A673 (cell line): Measurements from ENCODE around the gene VAPA. TPM values are rescaled to one million over a fixed set of nuclear protein-coding genes. Genes with fewer than 3 reads are reported as not detected.

Experiments used
- BruUV-seq: library from RNA; stranded (reverse); fragments of 400-500 nt; replicated peaks from 2 replicates; lab custom pipeline; 2021; lab: Mats Ljungman, UMichigan
- CTCF ChIA-PET: fragments of 300-600 bp; sonication (Branson Sonifier 250); formaldehyde crosslinking; loops from one replicate; lab custom pipeline; 2022; ENCODE audit warnings: antibody characterized with exemption; lab: Charles Lee
- POLR2A ChIA-PET: fragments of 300-600 bp; sonication (Branson Sonifier 250); formaldehyde crosslinking; loops from one replicate; lab custom pipeline; 2022; ENCODE audit warnings: antibody characterized with exemption; ENCODE audit not compliant: low non-redundant PET; lab: Charles Lee
- DNase-seq: peaks from one replicate; pipeline ENCODE4 v3.0.0-alpha.2; 2015; ENCODE audit warnings: low spot score
- H3K27ac ChIP-seq: fragments of 200-600 bp; sonication (generic); 2 replicates; pipeline ENCODE4 v1.5.1; 2016; ENCODE audit warnings: mixed run types, low read depth, mild to moderate bottlenecking, mixed read lengths, antibody characterized with exemption, low read length; ENCODE audit not compliant: poor library complexity, severe bottlenecking
- H3K27me3 ChIP-seq: fragments of 200-600 bp; sonication (generic); replicated peaks from 2 replicates; pipeline ENCODE4 v1.6.1; 2017; ENCODE audit warnings: mixed run types, low read depth, mild to moderate bottlenecking, mixed read lengths, antibody characterized with exemption, low read length; ENCODE audit not compliant: insufficient read depth, poor library complexity
- H3K36me3 ChIP-seq: fragments of 200-600 bp; sonication (generic); 2 replicates; pipeline ENCODE4 v1.6.1; 2016; ENCODE audit warnings: mixed run types, mild to moderate bottlenecking, mixed read lengths, antibody characterized with exemption, low read length; ENCODE audit not compliant: insufficient read depth, poor library complexity, severe bottlenecking
- H3K4me1 ChIP-seq: fragments of 200-600 bp; sonication (generic); 2 replicates; pipeline ENCODE4 v1.6.1; 2017; ENCODE audit warnings: mixed run types, mild to moderate bottlenecking, mixed read lengths, antibody characterized with exemption, low read length; ENCODE audit not compliant: insufficient read depth, poor library complexity, severe bottlenecking
- H3K4me3 ChIP-seq: fragments of 200-600 bp; sonication (generic); 2 replicates; pipeline ENCODE4 v1.5.1; 2016; ENCODE audit warnings: low read depth, mixed run types, mild to moderate bottlenecking, mixed read lengths, low read length; ENCODE audit not compliant: poor library complexity, severe bottlenecking
- H3K9me3 ChIP-seq: fragments of 200-600 bp; sonication (generic); 2 replicates; pipeline ENCODE4 v1.6.1; 2016; ENCODE audit warnings: mixed run types, low read depth, mild to moderate bottlenecking, mixed read lengths, antibody characterized with exemption, low read length; ENCODE audit not compliant: poor library complexity, severe bottlenecking
- CTCF ChIP-seq: fragments of 300-800, 200-600 bp; sonication (generic); conservative IDR thresholded peaks from 2 replicates; pipeline ENCODE4 v1.5.1; 2017; ENCODE audit warnings: low read depth, mild to moderate bottlenecking, antibody characterized with exemption, low read length, moderate library complexity, mixed read lengths
- EZH2 ChIP-seq: fragments of 200-600 bp; sonication (generic); IDR thresholded peaks from 2 replicates; pipeline ENCODE4 v1.6.1; 2017; ENCODE audit warnings: borderline replicate concordance, low read depth, mild to moderate bottlenecking, mixed read lengths, antibody characterized with exemption, low read length; ENCODE audit not compliant: poor library complexity, severe bottlenecking
- intact Hi-C: fragments of 100-400 bp; cut with micrococcal nuclease; formaldehyde crosslinking; loops from one replicate; pipeline ENCODE4 v1.10.0; 2022; ENCODE audit not compliant: unreplicated experiment
- total RNA-seq: library from RNA; stranded (reverse); gene quantifications from 2 replicates; pipeline ENCODE4 v1.2.3, GENCODE V29; 2021

The VAPA gene
- total RNA-seq, 1 experiment from 2014 or later: 185 TPM

- Histone ChIP-seq H3K27me3 (no peaks in the 10 kb centered on the region), H3K27ac (no peak overlapping the region), H3K9me3 (no peaks in the 10 kb centered on the region), H3K36me3 (peaks cover 76% of the 10 kb centered on the region), H3K4me3 (no peak overlapping the region), H3K4me1 (peaks cover 4% of the 10 kb centered on the region)
- ChIA-PET CTCF (no interaction called here), POLR2A (no interaction called here)
- DNase-seq: no peak
- intact Hi-C loops: loop anchor here (10.0 kb wide), 2 partner anchors 256 to 326 kb away; partner anchors contain the start of gene PPP4R1
- BruUV-seq: no TSS peak
- TF ChIP-seq EZH2 (no peak), CTCF (no peak)
Observed at GRCh38 chr18:9941103-9941502, 27.3 kb downstream of the VAPA start.

GRCh38 chr18:9941660-9942059, 27.8 kb downstream of the VAPA start:
- H3K36me3 ChIP-seq: peaks cover 76% of the 10 kb centered on the region
- no peak for DNase-seq
- peaks cover 4% of the 10 kb centered on the region for H3K4me1 ChIP-seq
- BruUV-seq: no TSS peak
- no peaks in the 10 kb centered on the region for H3K27me3 ChIP-seq
- intact Hi-C loops: loop anchor here (10.0 kb wide), 2 partner anchors 257 to 327 kb away; partner anchors contain the start of gene PPP4R1
- no peak overlapping the region for H3K4me3 ChIP-seq
- H3K27ac ChIP-seq: no peak overlapping the region
- TF ChIP-seq EZH2: no peak
- TF ChIP-seq CTCF: no peak
- CTCF ChIA-PET: no interaction called here
- POLR2A ChIA-PET: no interaction called here
- no peaks in the 10 kb centered on the region for H3K9me3 ChIP-seq

- Histone ChIP-seq H3K4me3 (no peak overlapping the region), H3K27ac (no peak overlapping the region), H3K4me1 (peaks cover 4% of the 10 kb centered on the region), H3K27me3 (no peaks in the 10 kb centered on the region), H3K9me3 (no peaks in the 10 kb centered on the region), H3K36me3 (peaks cover 70% of the 10 kb centered on the region)
- BruUV-seq: no TSS peak
- CTCF ChIA-PET: no interaction called here
- no peak for DNase-seq
- POLR2A ChIA-PET: interaction anchor here (0.5 kb wide), 1 partner anchor 58 kb away, joined by 3 read pairs; no protein-coding TSS in a partner anchor
- intact Hi-C loops: loop anchor here (10.0 kb wide), 2 partner anchors 259 to 329 kb away; partner anchors contain the start of gene PPP4R1
- TF ChIP-seq EZH2 (no peak), CTCF (no peak)
Observed at GRCh38 chr18:9943311-9943710, 29.5 kb downstream of the VAPA start.
